ENCODE measurements around the gene DCST2.
"Not testable (repeated sequence)": the region's sequence is repeated elsewhere in the genome, so short reads cannot be mapped to it uniquely, and the experiment has no call there.

Gene DCST2

GRCh38 chr1:154982897-154983648, 50.5 kb downstream of the DCST2 start, which contains the start of gene FLAD1:
Gene FLAD1, plus strand, starts transcription at chr1:154983344. Its CDS starts 351 bp downstream, at chr1:154983695.
- Mint-ChIP-seq H3K9me3 (no peaks in the 10 kb centered on the region), H3K36me3 (peaks cover 23% of the 10 kb centered on the region), H3K27ac (no peak within 1 kb of the TSS), H3K4me1 (peaks cover 30% of the 10 kb centered on the region), H3K27me3 (no peaks in the 10 kb centered on the region), H3K4me3 (no peak within 1 kb of the TSS)
- CTCF ChIA-PET: interaction anchor here (0.8 to 4.7 kb wide), 9 partner anchors 13 to 423 kb away, joined by 3 to 72 read pairs (median 4); partner anchors contain the start of genes ADAM15, EFNA4, LENEP and PYGO2
- DNase-seq: peak; percentile 98

- Mint-ChIP-seq H3K4me3 (no peak overlapping the region), H3K27me3 (no peaks in the 10 kb centered on the region), H3K9me3 (no peaks in the 10 kb centered on the region), H3K36me3 (peaks cover 24% of the 10 kb centered on the region), H3K27ac (no peak overlapping the region), H3K4me1 (peaks cover 28% of the 10 kb centered on the region)
- CTCF ChIA-PET: interaction anchor here (0.9 to 4.7 kb wide), 6 partner anchors 14 to 423 kb away, joined by 3 to 72 read pairs (median 4); partner anchors contain the start of genes ADAM15 and LENEP
- DNase-seq: no peak
These were observed 51.2 kb downstream of the DCST2 start for GRCh38 chr1:154982341-154982740.

GRCh38 chr1:154978360-154978759, 55.2 kb downstream of the DCST2 start:
- H3K27ac Mint-ChIP-seq: no peak overlapping the region
- peaks cover 31% of the 10 kb centered on the region for H3K36me3 Mint-ChIP-seq
- H3K9me3 Mint-ChIP-seq: no peaks in the 10 kb centered on the region
- DNase-seq: no peak
- no peak overlapping the region for H3K4me3 Mint-ChIP-seq
- H3K4me1 Mint-ChIP-seq: peaks cover 16% of the 10 kb centered on the region
- CTCF ChIA-PET: no interaction called here
- H3K27me3 Mint-ChIP-seq: no peaks in the 10 kb centered on the region

DNA sequence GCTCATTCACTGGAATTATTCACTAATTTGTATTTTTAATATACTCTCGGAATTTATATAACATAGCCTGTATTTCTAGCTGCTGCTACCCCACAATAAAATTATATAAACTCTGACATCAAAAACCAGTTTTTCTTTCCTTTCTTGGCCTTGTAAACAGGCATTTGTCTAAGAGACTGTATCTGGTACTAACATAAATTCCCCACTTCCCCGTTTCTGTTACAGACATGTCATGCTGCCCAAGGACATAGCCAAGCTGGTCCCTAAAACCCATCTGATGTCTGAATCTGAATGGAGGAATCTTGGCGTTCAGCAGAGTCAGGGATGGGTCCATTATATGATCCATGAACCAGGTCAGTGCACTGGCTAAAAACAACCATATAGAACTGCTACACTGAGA, 55.8 kb downstream of the DCST2 start:
- H3K27me3 Mint-ChIP-seq, H3K4me3 Mint-ChIP-seq, H3K9me3 Mint-ChIP-seq, DNase-seq: not testable (repeated sequence)
- CTCF ChIA-PET: interaction anchor here (1.7 kb wide), 1 partner anchor 83 kb away, joined by 5 read pairs; no protein-coding TSS in a partner anchor
- peaks cover 32% of the 10 kb centered on the region for H3K36me3 Mint-ChIP-seq
- peaks cover 20% of the 10 kb centered on the region for H3K4me1 Mint-ChIP-seq
- peak overlapping the region; percentile 69 for H3K27ac Mint-ChIP-seq

DNA sequence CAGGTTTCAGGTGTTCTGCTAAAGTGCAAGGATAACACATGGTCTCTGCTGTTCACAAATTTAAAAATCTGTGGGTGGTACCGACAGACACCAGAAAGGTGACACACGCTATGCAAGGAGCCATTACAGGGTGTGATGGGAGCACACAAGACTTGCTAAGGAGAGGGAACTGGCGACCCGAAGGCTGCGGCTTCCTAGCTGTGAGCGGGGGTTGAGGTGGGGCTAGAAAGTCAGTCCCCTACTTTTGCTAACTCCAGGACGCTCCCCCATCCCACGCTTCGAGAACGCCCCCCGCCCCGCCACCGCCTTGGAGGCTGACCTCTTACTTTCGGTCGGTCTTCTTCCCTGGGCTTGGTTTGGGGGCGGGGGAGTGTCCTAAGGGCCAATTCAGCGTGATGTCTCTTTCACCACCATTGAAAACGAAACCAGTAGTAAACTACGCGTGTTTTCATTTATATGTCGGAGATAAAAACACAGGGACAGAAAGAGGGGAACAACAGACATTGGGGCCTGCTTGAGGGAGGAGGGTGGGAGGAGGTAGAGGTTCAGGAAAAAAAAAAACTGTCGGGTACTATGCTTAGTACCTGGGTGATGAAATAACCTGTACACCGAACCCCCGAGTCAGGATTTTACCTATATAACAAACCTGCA, 58.0 kb downstream of the DCST2 start:
- peak; percentile 81 for DNase-seq
- Mint-ChIP-seq H3K4me3 (no peak overlapping the region), H3K4me1 (peaks cover 30% of the 10 kb centered on the region), H3K27me3 (no peaks in the 10 kb centered on the region), H3K36me3 (peaks cover 41% of the 10 kb centered on the region), H3K27ac (no peak overlapping the region), H3K9me3 (no peaks in the 10 kb centered on the region)
- CTCF ChIA-PET: no interaction called here

DNA sequence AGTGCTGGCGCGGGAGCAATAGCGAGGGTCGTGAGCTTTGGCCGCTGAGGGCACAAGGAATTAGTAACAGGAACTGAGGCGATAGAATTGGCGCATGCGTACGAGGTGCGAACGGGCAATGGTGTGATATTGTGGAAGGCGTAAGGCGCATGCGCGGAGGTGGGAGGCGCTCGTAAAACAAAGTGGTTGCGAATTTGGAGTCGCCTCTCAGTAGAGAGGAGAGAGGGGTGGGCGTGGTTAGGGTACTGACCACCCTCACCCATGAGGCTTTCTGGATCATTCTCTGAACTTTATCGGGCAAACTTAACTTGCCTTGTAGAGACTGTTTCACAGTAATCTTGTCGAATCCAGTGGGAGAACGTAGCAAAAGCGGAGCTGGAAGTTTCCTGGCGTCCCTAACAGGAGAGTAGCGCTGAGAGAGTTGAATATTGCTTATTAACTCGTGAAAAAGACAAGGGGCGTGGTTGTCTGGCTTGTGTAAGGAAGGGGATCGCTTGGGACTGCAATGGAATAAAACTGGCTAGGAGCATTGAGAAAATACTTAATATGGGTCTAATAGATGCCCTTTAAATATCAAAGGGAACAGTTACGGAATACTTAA, 58.7 kb downstream of the DCST2 start:
- Mint-ChIP-seq H3K4me1 (peaks cover 28% of the 10 kb centered on the region), H3K4me3 (no peak overlapping the region), H3K27ac (no peak overlapping the region), H3K9me3 (no peaks in the 10 kb centered on the region), H3K36me3 (peaks cover 39% of the 10 kb centered on the region), H3K27me3 (no peaks in the 10 kb centered on the region)
- DNase-seq: peak; percentile 96
- CTCF ChIA-PET: interaction anchor here (0.6 to 1.5 kb wide), 4 partner anchors 15 to 198 kb away, joined by 3 to 7 read pairs (median 4); partner anchors contain the start of gene KRTCAP2

DNA sequence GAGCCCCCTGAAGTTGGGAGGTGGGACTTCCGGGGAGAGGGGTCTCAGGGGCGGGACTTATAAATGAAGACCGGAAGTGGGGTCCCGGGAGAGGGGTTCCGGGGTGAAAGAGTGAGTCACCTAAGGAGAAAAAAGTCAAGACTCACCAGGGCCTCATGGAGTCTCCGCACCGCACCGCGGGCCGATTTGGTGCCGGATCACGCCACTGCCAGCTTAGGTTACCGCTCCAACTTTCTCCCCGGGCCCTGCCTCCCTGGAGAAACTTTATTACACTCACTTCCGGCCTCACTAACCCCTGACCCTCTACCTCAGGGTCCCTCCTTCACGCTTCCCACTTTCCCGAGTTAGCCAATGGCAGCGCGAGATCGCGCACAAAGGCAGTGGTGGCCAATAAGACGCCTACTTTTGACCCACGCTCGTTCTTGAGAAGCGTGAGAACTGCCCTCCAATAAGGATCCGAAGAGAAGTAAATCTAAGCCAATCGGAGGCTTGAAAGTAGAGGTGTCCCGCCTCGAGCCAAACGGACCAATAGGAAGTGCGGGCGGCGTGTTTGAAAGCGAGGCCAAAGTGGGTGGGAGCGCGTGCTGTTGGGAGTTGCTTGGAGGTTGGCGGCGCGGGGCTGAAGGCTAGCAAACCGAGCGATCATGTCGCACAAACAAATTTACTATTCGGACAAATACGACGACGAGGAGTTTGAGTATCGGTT, 59.3 kb downstream of the DCST2 start, which contains the start of gene CKS1B:
TSS of gene CKS1B (plus strand) at position 580 of the 706 bp plus-strand sequence. CDS start at position 645, 65 bp downstream.
- CTCF ChIA-PET: interaction anchor here (0.6 to 1.5 kb wide), 9 partner anchors 13 to 199 kb away, joined by 3 to 7 read pairs (median 3); partner anchors contain the start of genes ADAM15, KRTCAP2, PBXIP1 and PYGO2
- H3K27ac Mint-ChIP-seq: no peak within 1 kb of the TSS
- peaks cover 38% of the 10 kb centered on the region for H3K36me3 Mint-ChIP-seq
- H3K9me3 Mint-ChIP-seq: no peaks in the 10 kb centered on the region
- H3K4me1 Mint-ChIP-seq: peaks cover 31% of the 10 kb centered on the region
- H3K4me3 Mint-ChIP-seq: no peak within 1 kb of the TSS
- no peaks in the 10 kb centered on the region for H3K27me3 Mint-ChIP-seq
- peak; percentile 97 for DNase-seq

DNA sequence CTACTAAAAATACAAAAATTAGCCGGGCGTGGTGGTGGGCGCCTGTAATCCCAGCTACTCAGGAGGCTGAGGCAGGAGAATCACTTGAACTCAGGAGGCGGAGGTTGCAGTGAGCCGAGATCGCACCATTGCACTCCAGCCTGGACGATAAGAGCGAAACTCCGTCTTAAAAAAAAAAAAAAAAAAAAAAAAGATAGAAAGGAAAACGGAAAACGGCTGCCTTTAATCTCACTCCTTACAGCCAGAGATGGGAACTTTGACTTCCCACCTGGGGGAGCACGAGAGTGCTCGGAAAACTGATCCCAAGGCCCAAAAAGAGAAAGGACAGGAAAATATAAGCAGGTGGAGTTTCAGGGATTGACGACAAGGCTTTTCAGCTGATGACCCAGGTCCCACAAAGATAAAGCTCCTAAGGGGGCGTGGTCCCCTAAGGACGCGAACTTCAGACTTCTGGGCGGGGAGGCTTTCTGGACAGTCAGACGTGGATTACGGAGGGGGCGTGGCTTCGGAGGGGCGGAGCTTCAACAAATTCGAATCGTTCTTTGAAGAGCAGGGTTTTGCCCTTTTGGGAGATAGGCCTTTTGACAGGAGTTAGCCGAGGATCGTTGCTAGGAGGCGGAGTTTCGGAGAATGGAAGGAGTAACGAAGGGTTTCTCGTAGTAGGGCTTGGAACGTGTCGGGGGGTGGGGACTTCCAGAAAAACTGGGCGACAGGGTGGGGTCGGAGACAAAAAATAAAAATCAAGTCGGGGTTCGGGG, 60.1 kb downstream of the DCST2 start:
- Mint-ChIP-seq H3K9me3 (no peaks in the 10 kb centered on the region), H3K4me3 (no peak overlapping the region), H3K4me1 (peaks cover 35% of the 10 kb centered on the region), H3K36me3 (peaks cover 38% of the 10 kb centered on the region), H3K27ac (peak overlapping the region; percentile 71), H3K27me3 (no peaks in the 10 kb centered on the region)
- CTCF ChIA-PET: interaction anchor here (0.9 to 1.5 kb wide), 8 partner anchors 12 to 199 kb away, joined by 3 to 7 read pairs (median 3); partner anchors contain the start of genes ADAM15, KRTCAP2, PBXIP1 and PYGO2
- DNase-seq: peak; percentile 97

DNA sequence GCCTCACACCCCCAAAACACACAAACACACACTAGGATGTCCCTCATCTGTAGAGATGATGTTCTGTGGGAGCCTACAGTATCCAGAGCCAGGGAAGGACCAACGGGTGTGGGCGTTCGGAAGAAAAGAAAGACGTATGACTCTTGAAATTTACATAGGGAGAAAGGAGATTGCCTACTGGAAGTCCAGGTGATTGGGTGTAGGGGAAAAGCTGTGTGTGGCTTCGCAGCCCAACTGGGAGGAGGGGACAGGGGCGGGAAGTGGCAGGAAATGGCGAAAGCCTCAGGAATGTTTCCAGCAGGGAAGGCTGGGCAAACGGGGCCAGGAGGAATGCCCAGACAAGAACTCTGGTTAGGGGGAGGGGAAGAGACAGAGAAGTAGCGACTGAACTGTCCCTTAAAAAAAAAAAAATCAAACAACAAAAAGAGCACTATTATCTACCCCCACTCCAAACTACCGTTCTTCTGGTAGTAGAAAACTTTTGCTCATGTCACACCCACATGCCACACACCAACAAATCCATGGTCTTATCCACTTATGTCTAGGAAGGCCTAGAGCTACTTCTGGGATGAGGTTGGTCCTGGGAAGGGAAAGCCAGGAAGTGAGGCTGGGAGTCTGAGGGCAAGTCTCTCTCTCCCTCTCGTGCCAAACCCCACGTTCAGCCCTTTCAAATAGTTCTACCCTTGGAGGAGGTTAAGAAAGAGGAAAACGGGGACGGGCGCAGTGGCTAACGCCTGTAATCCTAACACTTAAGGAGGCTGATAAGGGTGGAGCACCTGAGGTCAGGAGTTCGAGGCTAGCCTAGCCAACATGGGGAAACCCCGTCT, 60.9 kb downstream of the DCST2 start:
- peak overlapping the region; percentile 49 for H3K4me3 Mint-ChIP-seq
- DNase-seq: no peak

GRCh38 chr1:154972213-154972516, 61.4 kb downstream of the DCST2 start:
- no peaks in the 10 kb centered on the region for H3K9me3 Mint-ChIP-seq

More for the DNA sequence above, 60.9 kb downstream of the DCST2 start:
- H3K9me3 Mint-ChIP-seq: no peaks in the 10 kb centered on the region
- CTCF ChIA-PET: interaction anchor here (0.7 to 2.3 kb wide), 9 partner anchors 12 to 112 kb away, joined by 3 to 9 read pairs (median 5); partner anchors contain the start of genes ADAM15, PBXIP1 and PYGO2
- peak overlapping the region; percentile 71 for H3K27ac Mint-ChIP-seq
- H3K4me1 Mint-ChIP-seq: peaks cover 39% of the 10 kb centered on the region
- no peaks in the 10 kb centered on the region for H3K27me3 Mint-ChIP-seq
- peaks cover 36% of the 10 kb centered on the region for H3K36me3 Mint-ChIP-seq

DNA sequence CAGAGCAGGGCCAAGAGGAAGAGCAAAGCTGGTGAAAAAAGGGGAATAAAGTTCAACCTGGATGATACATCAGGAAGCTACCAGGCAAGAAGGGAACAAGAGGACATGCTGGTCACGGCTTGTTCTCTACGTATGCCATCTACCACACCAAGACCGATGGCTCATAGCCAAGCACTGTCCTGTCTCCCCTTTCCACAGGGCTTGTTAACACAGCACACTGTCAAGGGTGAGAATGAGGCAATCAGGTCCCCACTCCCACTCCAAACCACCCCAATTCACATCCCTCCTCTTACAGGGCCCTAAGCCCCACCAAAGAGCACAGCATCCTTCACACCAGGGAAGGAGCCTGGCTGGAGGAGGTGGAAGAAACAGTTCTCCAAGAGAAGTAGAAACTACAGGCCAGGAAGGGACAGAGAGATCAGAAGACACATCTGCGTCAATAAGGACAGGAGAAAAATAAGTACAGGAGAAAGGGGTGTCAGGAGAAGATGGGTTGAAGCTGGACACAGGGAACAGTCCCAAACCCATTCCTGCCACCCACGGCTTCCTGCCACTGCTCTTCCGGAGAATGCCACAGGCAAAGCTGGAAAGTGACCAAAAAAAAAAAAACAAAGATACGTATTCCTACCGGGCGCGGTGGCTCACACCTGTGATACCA, 62.1 kb downstream of the DCST2 start:
- peaks cover 41% of the 10 kb centered on the region for H3K36me3 Mint-ChIP-seq
- H3K4me1 Mint-ChIP-seq: peaks cover 46% of the 10 kb centered on the region
- CTCF ChIA-PET: interaction anchor here (0.6 to 2.3 kb wide), 6 partner anchors 10 to 119 kb away, joined by 3 to 9 read pairs (median 5); partner anchors contain the start of gene PYGO2
- H3K9me3 Mint-ChIP-seq: no peaks in the 10 kb centered on the region
- H3K27ac Mint-ChIP-seq: peak overlapping the region; percentile 74
- H3K4me3 Mint-ChIP-seq: peak overlapping the region; percentile 4
- H3K27me3 Mint-ChIP-seq: no peaks in the 10 kb centered on the region
- no peak for DNase-seq

More at GRCh38 chr1:154972213-154972516, 61.4 kb downstream of the DCST2 start:
- H3K4me3 Mint-ChIP-seq: peak overlapping the region; percentile 49
- peaks cover 38% of the 10 kb centered on the region for H3K36me3 Mint-ChIP-seq
- CTCF ChIA-PET: interaction anchor here (0.7 to 2.3 kb wide), 5 partner anchors 11 to 113 kb away, joined by 3 to 9 read pairs (median 5); partner anchors contain the start of gene PYGO2
- DNase-seq: no peak
- H3K4me1 Mint-ChIP-seq: peaks cover 45% of the 10 kb centered on the region
- H3K27ac Mint-ChIP-seq: no peak overlapping the region
- H3K27me3 Mint-ChIP-seq: no peaks in the 10 kb centered on the region
